Measurements from ENCODE around the gene OR2A1.
"Not testable (repeated sequence)": the region's sequence is repeated elsewhere in the genome, so short reads cannot be mapped to it uniquely, and the experiment has no call there.

DNA sequence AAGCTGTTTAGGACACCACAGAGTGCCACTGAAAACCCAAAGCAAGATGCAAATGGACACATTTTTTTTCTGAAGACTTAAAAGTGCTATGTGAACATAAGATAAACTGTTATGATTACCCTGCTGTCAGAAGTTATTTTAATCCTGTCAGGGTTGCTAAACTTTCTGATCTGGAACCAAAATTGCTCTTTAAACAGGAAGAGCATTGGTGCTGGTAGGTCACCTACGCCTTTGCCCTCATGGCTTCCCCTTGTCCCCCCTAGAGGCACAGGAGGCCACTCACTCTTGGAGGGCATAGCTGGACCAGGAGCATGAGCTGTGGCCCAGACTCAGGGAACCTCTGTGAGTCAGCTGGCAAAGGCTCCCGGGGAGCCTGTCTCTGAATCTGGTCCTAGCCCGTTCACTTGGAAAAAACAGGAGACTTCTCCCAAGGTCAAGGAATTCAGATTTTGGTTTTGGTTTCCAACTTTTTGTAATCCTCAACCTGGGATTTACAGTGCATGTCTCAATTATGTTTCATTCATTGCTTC lies 9.5 kb downstream of the OR2A1 start:
- TF ChIP-seq, protein P1, sequence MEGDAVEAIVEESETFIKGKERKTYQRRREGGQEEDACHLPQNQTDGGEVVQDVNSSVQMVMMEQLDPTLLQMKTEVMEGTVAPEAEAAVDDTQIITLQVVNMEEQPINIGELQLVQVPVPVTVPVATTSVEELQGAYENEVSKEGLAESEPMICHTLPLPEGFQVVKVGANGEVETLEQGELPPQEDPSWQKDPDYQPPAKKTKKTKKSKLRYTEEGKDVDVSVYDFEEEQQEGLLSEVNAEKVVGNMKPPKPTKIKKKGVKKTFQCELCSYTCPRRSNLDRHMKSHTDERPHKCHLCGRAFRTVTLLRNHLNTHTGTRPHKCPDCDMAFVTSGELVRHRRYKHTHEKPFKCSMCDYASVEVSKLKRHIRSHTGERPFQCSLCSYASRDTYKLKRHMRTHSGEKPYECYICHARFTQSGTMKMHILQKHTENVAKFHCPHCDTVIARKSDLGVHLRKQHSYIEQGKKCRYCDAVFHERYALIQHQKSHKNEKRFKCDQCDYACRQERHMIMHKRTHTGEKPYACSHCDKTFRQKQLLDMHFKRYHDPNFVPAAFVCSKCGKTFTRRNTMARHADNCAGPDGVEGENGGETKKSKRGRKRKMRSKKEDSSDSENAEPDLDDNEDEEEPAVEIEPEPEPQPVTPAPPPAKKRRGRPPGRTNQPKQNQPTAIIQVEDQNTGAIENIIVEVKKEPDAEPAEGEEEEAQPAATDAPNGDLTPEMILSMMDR (IDR thresholded peaks at IDR 0.05): not testable (repeated sequence)
- TF ChIP-seq EP300 (IDR thresholded peaks at IDR 0.05): not testable (repeated sequence)

Measured in esophagus muscularis mucosa (tissue), 3 donors.